ENCODE results near the gene NAA16. TPM values are rescaled to one million over a fixed set of nuclear protein-coding genes. Genes with fewer than 3 reads are reported as not detected.

Gene NAA16
- total RNA-seq, 2 donors from 2014 or later: 16.5 to 27.3 TPM

DNA sequence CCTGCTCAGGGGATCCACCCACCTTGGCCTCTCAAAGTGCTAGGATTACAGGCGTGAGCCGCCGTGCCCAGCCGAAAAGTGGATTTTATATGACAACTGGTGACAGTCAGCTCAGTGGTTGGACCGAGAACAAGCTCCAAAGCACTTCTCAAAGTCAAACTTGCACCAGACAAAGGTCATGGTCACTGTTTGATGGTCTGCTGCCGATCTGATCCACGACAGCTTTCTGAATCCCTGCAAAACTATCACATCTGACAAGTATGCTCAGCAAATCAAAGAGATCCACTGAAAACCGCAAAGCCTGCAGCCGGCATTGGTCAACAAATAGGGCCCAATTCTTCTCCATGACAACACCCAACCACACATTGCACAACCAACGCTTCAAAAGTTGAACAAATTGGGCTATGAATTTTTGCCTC is 21.6 kb upstream of the NAA16 start:
- Mint-ChIP-seq H3K27ac (no peak overlapping the region), H3K9me3 (peaks cover 2 to 7% of the 10 kb centered on the region in 2 donors), H3K27me3 (ENCODE audit: low read depth) (no peaks in the 10 kb centered on the region), H3K36me3 (ENCODE audit: insufficient read depth in 2 of 2) (peaks cover 3 to 10% of the 10 kb centered on the region in 2 donors), H3K4me1 (ENCODE audit: low read depth) (peaks cover 32% of the 10 kb centered on the region), H3K4me3 (no peak overlapping the region)
- no peak for DNase-seq
- ATAC-seq (replicated peaks in 1 of 2): no peak

- H3K27ac Mint-ChIP-seq: no peak overlapping the region
- peaks cover 2 to 7% of the 10 kb centered on the region in 2 donors for H3K9me3 Mint-ChIP-seq
- H3K4me3 Mint-ChIP-seq: no peak overlapping the region
- peaks cover 17% of the 10 kb centered on the region for H3K4me1 Mint-ChIP-seq (ENCODE audit: low read depth)
- ATAC-seq (replicated peaks in 1 of 2) (no peak), DNase-seq (no peak)
- no peaks in the 10 kb centered on the region for H3K27me3 Mint-ChIP-seq (ENCODE audit: low read depth)
- H3K36me3 Mint-ChIP-seq (ENCODE audit: insufficient read depth in 2 of 2): peaks cover 3 to 9% of the 10 kb centered on the region in 2 donors
These were observed 19.8 kb upstream of the NAA16 start for GRCh38 chr13:41291246-41291645.

DNA sequence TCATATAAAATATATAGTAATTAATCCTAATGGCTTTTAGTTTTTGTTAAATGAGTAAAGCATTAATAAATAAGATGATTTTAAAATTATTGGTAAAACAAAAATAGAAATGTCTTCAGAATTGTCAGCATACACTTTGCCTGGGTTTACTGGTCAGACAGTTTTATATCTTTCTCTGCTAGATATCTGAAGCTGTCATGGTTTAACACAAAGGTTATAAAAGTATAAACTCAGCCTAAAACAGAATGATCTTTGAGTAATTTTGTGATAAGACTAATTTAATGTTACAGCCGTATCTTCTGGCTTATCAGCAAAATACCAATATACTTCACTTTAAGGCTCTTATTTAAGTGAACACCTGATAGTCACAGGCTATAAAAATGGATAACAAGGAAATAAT is 17.8 kb upstream of the NAA16 start:
- H3K36me3 Mint-ChIP-seq (ENCODE audit: insufficient read depth in 2 of 2): peaks cover 0 to 5% of the 10 kb centered on the region in 2 donors
- no peaks in the 10 kb centered on the region for H3K27me3 Mint-ChIP-seq (ENCODE audit: low read depth)
- H3K4me1 Mint-ChIP-seq (ENCODE audit: low read depth): peaks cover 2% of the 10 kb centered on the region
- H3K4me3 Mint-ChIP-seq: no peak overlapping the region
- DNase-seq: no peak
- H3K9me3 Mint-ChIP-seq: peaks cover 2 to 6% of the 10 kb centered on the region in 2 donors
- no peak for ATAC-seq (replicated peaks in 1 of 2)
- no peak overlapping the region for H3K27ac Mint-ChIP-seq

DNA sequence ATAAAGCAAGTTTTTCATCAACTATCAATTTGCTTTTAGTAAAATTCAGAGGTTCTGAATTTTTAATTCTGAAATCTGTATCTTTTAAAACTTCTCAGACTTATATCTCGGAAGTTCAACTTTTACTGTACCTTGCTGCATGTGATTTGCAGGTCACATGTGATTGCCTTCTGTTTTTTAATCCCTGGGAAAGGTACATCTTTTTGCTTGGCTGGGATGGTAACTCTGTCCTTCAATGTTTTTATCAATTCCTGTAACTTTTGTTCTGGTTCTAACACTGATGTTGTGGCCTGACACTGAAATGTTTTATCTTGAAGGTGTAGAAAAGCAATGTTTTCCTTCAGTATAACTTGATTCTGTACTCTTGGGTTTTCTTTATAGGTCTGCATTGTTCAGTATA is 16.2 kb upstream of the NAA16 start:
- Mint-ChIP-seq H3K27ac (no peak overlapping the region), H3K36me3 (ENCODE audit: insufficient read depth in 2 of 2) (peaks cover 0 to 5% of the 10 kb centered on the region in 2 donors), H3K4me1 (ENCODE audit: low read depth) (peaks cover 8% of the 10 kb centered on the region), H3K4me3 (no peak overlapping the region), H3K9me3 (peaks cover 0 to 2% of the 10 kb centered on the region in 2 donors), H3K27me3 (ENCODE audit: low read depth) (no peaks in the 10 kb centered on the region)
- ATAC-seq (replicated peaks in 1 of 2) (no peak), DNase-seq (no peak)

DNA sequence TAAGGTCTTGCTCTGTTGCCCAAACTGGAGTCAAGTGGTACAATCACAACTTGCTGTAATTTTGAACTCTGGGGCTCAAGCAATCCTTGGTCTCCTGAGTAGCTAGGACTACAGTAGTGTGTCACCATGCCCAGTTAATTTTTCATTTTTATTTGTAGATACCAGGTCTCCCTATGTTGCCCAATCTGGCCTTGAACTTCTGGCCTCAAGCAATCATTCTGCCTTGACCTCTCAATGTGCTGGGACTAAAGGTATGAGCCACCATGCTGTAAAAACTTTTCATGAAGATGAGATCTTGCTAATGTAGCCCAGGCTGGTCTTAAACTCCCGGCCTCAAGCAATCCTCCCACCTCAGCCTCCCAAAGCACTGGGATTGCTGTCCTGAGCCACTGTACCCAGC is 15.1 kb upstream of the NAA16 start:
- DNase-seq: no peak
- H3K27me3 Mint-ChIP-seq (ENCODE audit: low read depth): no peaks in the 10 kb centered on the region
- no peak overlapping the region for H3K27ac Mint-ChIP-seq
- ATAC-seq (replicated peaks in 1 of 2): no peak
- peaks cover 0 to 2% of the 10 kb centered on the region in 2 donors for H3K9me3 Mint-ChIP-seq
- H3K36me3 Mint-ChIP-seq (ENCODE audit: insufficient read depth in 2 of 2): peaks cover 0 to 5% of the 10 kb centered on the region in 2 donors
- H3K4me1 Mint-ChIP-seq (ENCODE audit: low read depth): peaks cover 10% of the 10 kb centered on the region
- H3K4me3 Mint-ChIP-seq: no peak overlapping the region

DNA sequence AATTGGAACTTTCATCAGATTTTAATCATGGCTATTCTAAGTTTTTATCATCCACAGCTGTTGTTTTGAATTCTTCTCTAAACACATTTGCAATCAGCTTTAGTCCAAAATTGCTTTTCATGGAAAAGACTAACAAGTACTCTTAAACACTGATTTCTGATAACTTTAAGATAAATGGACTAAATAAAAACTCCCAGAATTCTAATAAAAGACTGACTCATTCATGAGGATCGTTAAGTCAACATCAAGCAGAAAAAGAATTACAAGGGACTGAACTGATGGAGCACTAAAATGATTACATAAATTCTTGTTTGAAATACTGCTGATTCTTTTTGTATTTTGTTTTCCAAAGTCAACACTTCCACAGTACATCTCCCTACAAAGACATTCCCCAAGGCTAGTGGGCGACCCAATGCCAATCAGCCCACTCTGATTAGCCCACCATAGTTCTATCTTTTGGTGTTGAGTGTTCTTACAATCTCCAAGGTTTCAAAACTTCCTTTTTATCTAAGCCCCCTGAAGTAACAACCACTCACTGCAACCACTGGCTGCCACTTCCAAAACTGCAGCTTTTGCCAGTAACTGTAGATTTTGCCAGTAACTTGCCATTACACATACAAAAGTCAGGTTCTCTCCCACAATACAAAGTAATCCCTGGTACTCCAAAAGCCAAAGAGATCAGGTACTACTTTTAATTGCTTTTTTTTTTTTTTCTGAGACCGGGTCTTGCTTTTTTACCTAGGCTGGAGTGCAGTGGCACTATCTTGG is 14.0 kb upstream of the NAA16 start:
- H3K4me3 Mint-ChIP-seq: no peak overlapping the region
- ATAC-seq (replicated peaks in 1 of 2) (no peak), DNase-seq (no peak)
- H3K9me3 Mint-ChIP-seq: no peaks in the 10 kb centered on the region
- H3K27ac Mint-ChIP-seq: no peak overlapping the region
- H3K27me3 Mint-ChIP-seq (ENCODE audit: low read depth): no peaks in the 10 kb centered on the region
- peaks cover 0 to 3% of the 10 kb centered on the region in 2 donors for H3K36me3 Mint-ChIP-seq (ENCODE audit: insufficient read depth in 2 of 2)
- H3K4me1 Mint-ChIP-seq (ENCODE audit: low read depth): peaks cover 10% of the 10 kb centered on the region

- peaks cover 0 to 3% of the 10 kb centered on the region in 2 donors for H3K36me3 Mint-ChIP-seq (ENCODE audit: insufficient read depth in 2 of 2)
- ATAC-seq (replicated peaks in 1 of 2): no peak
- no peak for DNase-seq
- H3K27ac Mint-ChIP-seq: no peak overlapping the region
- no peaks in the 10 kb centered on the region for H3K27me3 Mint-ChIP-seq (ENCODE audit: low read depth)
- H3K4me1 Mint-ChIP-seq (ENCODE audit: low read depth): peaks cover 10% of the 10 kb centered on the region
- H3K4me3 Mint-ChIP-seq: no peak overlapping the region
- no peaks in the 10 kb centered on the region for H3K9me3 Mint-ChIP-seq
These were observed 11.6 kb upstream of the NAA16 start for GRCh38 chr13:41299316-41300094.

GRCh38 chr13:41302743-41303142 is 8.3 kb upstream of the NAA16 start:
- Mint-ChIP-seq H3K27ac (no peak overlapping the region), H3K4me3 (no peak overlapping the region), H3K36me3 (ENCODE audit: insufficient read depth in 2 of 2) (peaks cover 0 to 3% of the 10 kb centered on the region in 2 donors), H3K9me3 (no peaks in the 10 kb centered on the region), H3K4me1 (ENCODE audit: low read depth) (peaks cover 10% of the 10 kb centered on the region), H3K27me3 (ENCODE audit: low read depth) (no peaks in the 10 kb centered on the region)
- ATAC-seq (replicated peaks in 1 of 2): no peak
- DNase-seq: no peak

- DNase-seq (no peak), ATAC-seq (replicated peaks in 1 of 2) (no peak)
- Mint-ChIP-seq H3K27me3 (ENCODE audit: low read depth) (no peaks in the 10 kb centered on the region), H3K27ac (no peak overlapping the region), H3K9me3 (no peaks in the 10 kb centered on the region), H3K4me3 (no peak overlapping the region), H3K4me1 (ENCODE audit: low read depth) (peaks cover 6% of the 10 kb centered on the region), H3K36me3 (ENCODE audit: insufficient read depth in 2 of 2) (no peaks in the 10 kb centered on the region)
These were observed 6.5 kb upstream of the NAA16 start for GRCh38 chr13:41304551-41304950.

GRCh38 chr13:41306271-41307145 is 4.6 kb upstream of the NAA16 start:
- no peak overlapping the region for H3K4me3 Mint-ChIP-seq
- DNase-seq: no peak
- peaks cover 10% of the 10 kb centered on the region for H3K4me1 Mint-ChIP-seq (ENCODE audit: low read depth)
- H3K36me3 Mint-ChIP-seq (ENCODE audit: insufficient read depth in 2 of 2): peaks cover 0 to 2% of the 10 kb centered on the region in 2 donors
- H3K27ac Mint-ChIP-seq: no peak overlapping the region
- H3K27me3 Mint-ChIP-seq (ENCODE audit: low read depth): no peaks in the 10 kb centered on the region
- no peaks in the 10 kb centered on the region for H3K9me3 Mint-ChIP-seq
- no peak for ATAC-seq (replicated peaks in 1 of 2)

DNA sequence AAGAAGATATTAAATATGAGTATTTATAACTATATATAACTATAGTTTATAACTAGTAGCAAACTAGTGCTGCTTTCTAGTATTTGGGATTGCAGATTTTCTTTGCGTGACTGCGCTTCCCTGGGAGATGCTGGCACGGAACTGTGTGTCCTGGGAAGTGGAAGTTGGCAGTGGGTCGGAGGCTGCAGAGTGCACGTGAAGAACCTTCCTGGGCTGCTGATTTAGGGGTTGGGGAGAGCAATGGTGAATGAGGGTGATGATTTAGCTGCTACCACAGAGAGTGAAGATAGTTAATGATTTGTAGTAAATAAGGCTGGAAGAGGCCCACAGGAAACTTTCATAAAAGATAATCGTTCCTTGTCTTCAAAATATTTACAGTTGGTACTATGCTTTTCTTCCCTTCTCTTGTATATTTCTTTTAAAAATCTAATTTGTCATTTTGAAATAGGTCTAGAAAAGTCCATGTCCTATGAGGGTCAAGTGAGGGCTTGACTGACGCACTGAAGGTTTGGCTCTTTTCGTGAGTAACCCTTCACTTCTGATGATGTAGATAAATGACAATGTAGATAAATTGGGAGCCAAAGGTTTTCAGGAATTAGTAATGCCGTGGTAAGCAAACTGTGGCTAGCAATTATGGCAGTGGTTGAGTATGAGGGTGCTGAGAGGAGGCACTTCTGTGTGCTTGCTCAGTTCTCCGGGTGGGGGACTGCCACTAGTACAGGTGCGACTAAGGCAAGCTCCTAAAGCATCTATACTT is 3.0 kb upstream of the NAA16 start:
- Mint-ChIP-seq H3K9me3 (no peaks in the 10 kb centered on the region), H3K27me3 (ENCODE audit: low read depth) (no peaks in the 10 kb centered on the region), H3K36me3 (ENCODE audit: insufficient read depth in 2 of 2) (peaks cover 4 to 7% of the 10 kb centered on the region in 2 donors), H3K4me3 (no peak overlapping the region), H3K4me1 (ENCODE audit: low read depth) (peaks cover 10% of the 10 kb centered on the region), H3K27ac (no peak overlapping the region)
- no peak for DNase-seq
- no peak for ATAC-seq (replicated peaks in 1 of 2)

DNA sequence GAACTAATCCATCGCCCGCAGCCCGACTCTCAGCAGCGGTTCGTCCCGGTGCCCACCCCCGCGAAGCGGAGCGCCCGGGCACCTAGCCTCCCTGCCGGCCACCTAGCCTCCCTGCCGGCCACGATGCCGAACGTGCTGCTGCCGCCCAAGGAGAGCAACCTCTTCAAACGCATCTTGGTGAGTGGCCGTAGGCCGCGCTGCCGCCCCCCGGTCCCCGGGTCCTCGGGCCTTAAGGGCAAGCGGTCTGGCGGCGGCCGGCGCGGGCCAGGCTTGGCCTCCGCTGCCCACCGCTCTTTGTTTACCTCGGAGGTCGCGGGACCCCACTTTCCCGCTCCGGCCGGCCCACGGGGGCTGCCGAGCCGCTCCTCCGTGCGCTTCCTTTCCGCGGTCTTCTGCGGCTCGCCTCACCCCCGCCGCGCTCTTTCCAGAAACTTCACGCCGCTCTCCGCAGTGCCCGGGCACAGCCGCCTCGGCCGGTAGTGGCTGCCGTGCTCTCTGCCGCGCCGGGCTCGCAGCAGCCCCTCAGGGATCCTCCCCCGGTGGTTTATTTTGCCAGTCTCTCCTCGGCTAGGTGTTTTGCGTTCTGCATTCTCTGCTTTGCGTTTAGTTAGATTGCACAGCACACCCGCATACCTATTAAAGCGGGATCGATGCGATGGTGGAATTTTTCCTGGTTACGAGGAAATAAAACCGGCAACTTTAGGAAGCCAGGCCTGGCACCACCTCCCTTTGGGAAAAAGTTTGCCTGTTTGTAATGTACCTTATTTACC is 524 bp downstream of the NAA16 start:
- peak; percentile 64 to 68 for ATAC-seq (replicated peaks in 1 of 2)
- Mint-ChIP-seq H3K27ac (peak overlapping the region; percentile 97), H3K9me3 (no peaks in the 10 kb centered on the region), H3K27me3 (ENCODE audit: low read depth) (no peaks in the 10 kb centered on the region), H3K4me3 (peak overlapping the region; percentile 93 to 97), H3K4me1 (ENCODE audit: low read depth) (peaks cover 41% of the 10 kb centered on the region), H3K36me3 (ENCODE audit: insufficient read depth in 2 of 2) (peaks cover 4 to 7% of the 10 kb centered on the region in 2 donors)
- peak; percentile 65 to 67 for DNase-seq
